HUES64 (cell line): Measurements from ENCODE around the gene ERC1.

Source experiments
- H3K27ac ChIP-seq: 2 replicates; pipeline ENCODE4 v1.7.0; 2013; ENCODE audit warnings: low read depth, low read length, inconsistent platforms
- H3K27me3 ChIP-seq: 2 replicates; pipeline ENCODE4 v1.6.1; 2013; ENCODE audit warnings: mild to moderate bottlenecking, low read length; ENCODE audit not compliant: insufficient read depth
- H3K36me3 ChIP-seq: 2 replicates; pipeline ENCODE4 v1.6.1; 2013; ENCODE audit warnings: mild to moderate bottlenecking, low read length; ENCODE audit not compliant: insufficient read depth
- H3K4me1 ChIP-seq: 2 replicates; pipeline ENCODE4 v1.6.1; 2013; ENCODE audit warnings: mild to moderate bottlenecking, low read length, moderate library complexity; ENCODE audit not compliant: insufficient read depth
- H3K4me3 ChIP-seq: 2 replicates; pipeline ENCODE4 v1.5.1; 2013; ENCODE audit warnings: mild to moderate bottlenecking, low read length, moderate library complexity
- H3K9ac ChIP-seq: 2 replicates; pipeline ENCODE4 v1.6.1; 2013; ENCODE audit warnings: mild to moderate bottlenecking, low read depth, low read length
- H3K9me3 ChIP-seq: 2 replicates; pipeline ENCODE4 v1.6.1; 2013; ENCODE audit warnings: low read depth, low read length; ENCODE audit not compliant: insufficient read depth
- WGBS: fragments of 150-250, 120-280 bp; methylation state at CpG from one replicate; pipeline ENCODE4 v1.1.7; 2013; ENCODE audit warnings: missing lambda C conversion rate; 5-methylcytosine and 5-hydroxymethylcytosine counted together

ERC1 gene

GRCh38 chr12:1054117-1054870 lies 63.3 kb downstream of the ERC1 start:
- Histone ChIP-seq H3K4me3 (no peak overlapping the region), H3K4me1 (peaks cover 49% of the 10 kb centered on the region), H3K27ac (peak overlapping the region; percentile 73), H3K9ac (peak overlapping the region; percentile 40; the same call in 1 of the 2 replicates), H3K27me3 (no peaks in the 10 kb centered on the region), H3K36me3 (no peaks in the 10 kb centered on the region), H3K9me3 (peaks cover 14% of the 10 kb centered on the region; the same call in 1 of the 2 replicates)
- 36% methylated on average over 6 of the region's 6 CpGs for WGBS

- Histone ChIP-seq H3K4me1 (peaks cover 43% of the 10 kb centered on the region), H3K4me3 (no peak overlapping the region), H3K9ac (0 out of 2 replicates have a peak overlapping the region, but pooled peaks have one; percentile 4), H3K27me3 (no peaks in the 10 kb centered on the region), H3K36me3 (no peaks in the 10 kb centered on the region), H3K9me3 (peaks cover 15% of the 10 kb centered on the region; the same call in 1 of the 2 replicates), H3K27ac (peak overlapping the region; percentile 65)
- 39% methylated on average over 4 of the region's 4 CpGs for WGBS
These were observed 65.4 kb downstream of the ERC1 start for GRCh38 chr12:1056390-1056789.

- Histone ChIP-seq H3K9me3 (peaks cover 15% of the 10 kb centered on the region), H3K9ac (no peak overlapping the region), H3K4me3 (no peak overlapping the region), H3K27me3 (no peaks in the 10 kb centered on the region), H3K36me3 (no peaks in the 10 kb centered on the region), H3K4me1 (peaks cover 37% of the 10 kb centered on the region), H3K27ac (no peak overlapping the region)
- WGBS = 100% methylated on average over 1 of the region's 2 CpGs
These were observed 67.4 kb downstream of the ERC1 start for GRCh38 chr12:1058423-1058822.

- no peaks in the 10 kb centered on the region for H3K27me3 ChIP-seq
- peaks cover 30% of the 10 kb centered on the region for H3K4me1 ChIP-seq
- no peak overlapping the region for H3K4me3 ChIP-seq
- no peak overlapping the region for H3K27ac ChIP-seq
- peaks cover 19% of the 10 kb centered on the region for H3K9me3 ChIP-seq
- H3K36me3 ChIP-seq = no peaks in the 10 kb centered on the region
- H3K9ac ChIP-seq = no peak overlapping the region
These were observed 68.1 kb downstream of the ERC1 start for GRCh38 chr12:1059162-1059561.

- Histone ChIP-seq H3K4me3 (no peak overlapping the region), H3K27me3 (no peaks in the 10 kb centered on the region), H3K4me1 (no peaks in the 10 kb centered on the region), H3K9me3 (peaks cover 9% of the 10 kb centered on the region), H3K9ac (no peak overlapping the region), H3K27ac (no peak overlapping the region), H3K36me3 (no peaks in the 10 kb centered on the region)
- no CpG with 5 or more reads among the region's 1 CpG for WGBS
These were observed 72.8 kb downstream of the ERC1 start for GRCh38 chr12:1063852-1064251.

- 95% methylated on average over 2 of the region's 2 CpGs for WGBS
- Histone ChIP-seq H3K27ac (no peak overlapping the region), H3K9me3 (peaks cover 4% of the 10 kb centered on the region)
These were observed 73.3 kb downstream of the ERC1 start for GRCh38 chr12:1064317-1064716.

GRCh38 chr12:1065629-1066028 lies 74.6 kb downstream of the ERC1 start:
- Histone ChIP-seq H3K9me3 (peaks cover 4% of the 10 kb centered on the region), H3K4me1 (no peaks in the 10 kb centered on the region), H3K27me3 (no peaks in the 10 kb centered on the region), H3K4me3 (no peak overlapping the region), H3K9ac (no peak overlapping the region), H3K36me3 (no peaks in the 10 kb centered on the region), H3K27ac (no peak overlapping the region)
- 91% methylated on average over 3 of the region's 3 CpGs for WGBS

More at GRCh38 chr12:1064317-1064716, 73.3 kb downstream of the ERC1 start:
- no peak overlapping the region for H3K4me3 ChIP-seq
- H3K9ac ChIP-seq = no peak overlapping the region
- no peaks in the 10 kb centered on the region for H3K36me3 ChIP-seq
- H3K27me3 ChIP-seq = no peaks in the 10 kb centered on the region
- no peaks in the 10 kb centered on the region for H3K4me1 ChIP-seq

- H3K27me3 ChIP-seq = no peaks in the 10 kb centered on the region
- no peaks in the 10 kb centered on the region for H3K36me3 ChIP-seq
- H3K9ac ChIP-seq = no peak overlapping the region
- no peak overlapping the region for H3K4me3 ChIP-seq
- H3K4me1 ChIP-seq = no peaks in the 10 kb centered on the region
- 97% methylated on average over 2 of the region's 2 CpGs for WGBS
- H3K9me3 ChIP-seq = no peaks in the 10 kb centered on the region
- no peak overlapping the region for H3K27ac ChIP-seq
These were observed 78.8 kb downstream of the ERC1 start for GRCh38 chr12:1069846-1070245.

- Histone ChIP-seq H3K36me3 (no peaks in the 10 kb centered on the region), H3K9me3 (no peaks in the 10 kb centered on the region), H3K9ac (no peak overlapping the region), H3K27ac (no peak overlapping the region), H3K4me1 (no peaks in the 10 kb centered on the region), H3K4me3 (no peak overlapping the region), H3K27me3 (no peaks in the 10 kb centered on the region)
- 88% methylated on average over 1 of the region's 3 CpGs for WGBS
These were observed 80.2 kb downstream of the ERC1 start for GRCh38 chr12:1071182-1071581.

GRCh38 chr12:1073652-1074051 lies 82.6 kb downstream of the ERC1 start:
- WGBS = 97% methylated on average over 7 of the region's 9 CpGs
- Histone ChIP-seq H3K4me3 (no peak overlapping the region), H3K27me3 (no peaks in the 10 kb centered on the region), H3K27ac (no peak overlapping the region), H3K9me3 (no peaks in the 10 kb centered on the region), H3K36me3 (no peaks in the 10 kb centered on the region), H3K9ac (no peak overlapping the region), H3K4me1 (no peaks in the 10 kb centered on the region)

- Histone ChIP-seq H3K4me3 (no peak overlapping the region), H3K9me3 (no peaks in the 10 kb centered on the region), H3K4me1 (peaks cover 7% of the 10 kb centered on the region), H3K36me3 (no peaks in the 10 kb centered on the region), H3K9ac (no peak overlapping the region), H3K27ac (no peak overlapping the region), H3K27me3 (no peaks in the 10 kb centered on the region)
- WGBS = 100% methylated on average over 1 of the region's 5 CpGs
These were observed 86.2 kb downstream of the ERC1 start for GRCh38 chr12:1077036-1077803.
